Activated CD8-positive, alpha-beta T cell treated with anti-CD3 and anti-CD28 coated beads for 36 hours (primary cell): ENCODE measurements around the gene CPN1. TPM values are rescaled to one million over a fixed set of nuclear protein-coding genes. Genes with fewer than 3 reads are reported as not detected.
"Not testable (repeated sequence)": the region's sequence is repeated elsewhere in the genome, so short reads cannot be mapped to it uniquely, and the experiment has no call there.

Source experiments
- ATAC-seq: fragments of 200-7000 bp; cut with Tn5 transposase; one replicate; pipeline ENCODE4 v1.10.0; 2021; ENCODE audit warnings: mild to moderate bottlenecking, moderate library complexity
- CTCF ChIA-PET: fragments of 350-600 bp; sonication (Branson Sonifier 250); formaldehyde crosslinking; loops from one replicate; lab custom pipeline; 2021; ENCODE audit warnings: antibody characterized with exemption; lab: Charles Lee
- POLR2A ChIA-PET: fragments of 350-600 bp; sonication (Branson Sonifier 250); formaldehyde crosslinking; loops from one replicate; lab custom pipeline; 2021; ENCODE audit warnings: antibody characterized with exemption; lab: Charles Lee
- DNase-seq: peaks from one replicate; pipeline ENCODE4 v3.0.0-alpha.2; 2020
- H3K27ac Mint-ChIP-seq: one replicate; pipeline ENCODE4 v1.8.0; 2021; ENCODE audit warnings: mild to moderate bottlenecking, mixed read lengths
- H3K27me3 Mint-ChIP-seq: one replicate; pipeline ENCODE4 v1.8.0; 2021; ENCODE audit warnings: mixed read lengths
- H3K36me3 Mint-ChIP-seq: one replicate; pipeline ENCODE4 v1.8.0; 2021; ENCODE audit warnings: low read depth, mixed read lengths
- H3K4me1 Mint-ChIP-seq: one replicate; pipeline ENCODE4 v1.8.0; 2021; ENCODE audit warnings: low read depth, mixed read lengths
- H3K4me3 Mint-ChIP-seq: one replicate; pipeline ENCODE4 v1.8.0; 2021; ENCODE audit warnings: mild to moderate bottlenecking, moderate library complexity, mixed read lengths
- H3K9me3 Mint-ChIP-seq: one replicate; pipeline ENCODE4 v1.8.0; 2021; ENCODE audit warnings: mixed read lengths
- CTCF ChIP-seq: fragments of 200-600 bp; IDR thresholded peaks from one replicate; pipeline ENCODE4 v1.8.0; 2022; ENCODE audit warnings: antibody characterized with exemption, mild to moderate bottlenecking
- intact Hi-C: fragments of 100-400 bp; cut with micrococcal nuclease; formaldehyde crosslinking; loops from one replicate; pipeline ENCODE4 v1.10.0; 2022
- total RNA-seq, 2 experiments: library from RNA; stranded (reverse); gene quantifications; one replicate each; pipeline ENCODE4 v1.2.3, GENCODE V29; 2021

The CPN1 gene
- total RNA-seq, 2 experiments from 2014 or later: not detected

GRCh38 chr10:100014071-100014762, 67.5 kb downstream of the CPN1 start:
- Mint-ChIP-seq H3K36me3 (no peaks in the 10 kb centered on the region), H3K9me3 (no peaks in the 10 kb centered on the region), H3K27ac (no peak overlapping the region), H3K27me3 (no peaks in the 10 kb centered on the region), H3K4me3 (no peak overlapping the region), H3K4me1 (peaks cover 10% of the 10 kb centered on the region)
- intact Hi-C loops: loop anchor here (10.0 kb wide), 1 partner anchor 169 kb away; no protein-coding TSS in a partner anchor
- ChIA-PET CTCF (interaction anchor here (4.9 kb wide), 1 partner anchor 169 kb away, joined by 25 read pairs; no protein-coding TSS in a partner anchor), POLR2A (interaction anchor here (0.7 to 1.2 kb wide), 2 partner anchors 9 to 395 kb away, joined by 3 read pairs; no protein-coding TSS in a partner anchor)
- DNase-seq (no peak), ATAC-seq (no peak)
- no peak for TF ChIP-seq CTCF

GRCh38 chr10:100013621-100014020, 68.0 kb downstream of the CPN1 start:
- Mint-ChIP-seq H3K27me3 (no peaks in the 10 kb centered on the region), H3K27ac (no peak overlapping the region), H3K4me1 (peaks cover 16% of the 10 kb centered on the region), H3K4me3 (no peak overlapping the region), H3K9me3 (no peaks in the 10 kb centered on the region), H3K36me3 (no peaks in the 10 kb centered on the region)
- POLR2A ChIA-PET: interaction anchor here (0.6 to 1.2 kb wide), 3 partner anchors 9 to 893 kb away, joined by 3 read pairs; no protein-coding TSS in a partner anchor
- ATAC-seq: no peak
- no peak for DNase-seq
- intact Hi-C loops: loop anchor here (10.0 kb wide), 1 partner anchor 169 kb away; no protein-coding TSS in a partner anchor
- TF ChIP-seq CTCF: no peak
- CTCF ChIA-PET: interaction anchor here (4.9 kb wide), 1 partner anchor 168 kb away, joined by 25 read pairs; no protein-coding TSS in a partner anchor

GRCh38 chr10:100011906-100012305, 69.8 kb downstream of the CPN1 start:
- H3K36me3 Mint-ChIP-seq, DNase-seq, H3K9me3 Mint-ChIP-seq, H3K27ac Mint-ChIP-seq, H3K27me3 Mint-ChIP-seq, ATAC-seq, POLR2A ChIA-PET, H3K4me3 Mint-ChIP-seq: not testable (repeated sequence)
- intact Hi-C loops: loop anchor here (10.0 kb wide), 1 partner anchor 167 kb away; no protein-coding TSS in a partner anchor
- CTCF ChIA-PET: interaction anchor here (0.6 to 4.9 kb wide), 3 partner anchors 33 to 166 kb away, joined by 3 to 25 read pairs (median 15); no protein-coding TSS in a partner anchor
- peaks cover 31% of the 10 kb centered on the region for H3K4me1 Mint-ChIP-seq

GRCh38 chr10:100009793-100010676, 71.6 kb downstream of the CPN1 start, which contains the start of gene DNMBP:
TSS of gene DNMBP (minus strand) at chr10:100009947. CDS start at chr10:99972124, 37,823 bp downstream.
- H3K4me1 Mint-ChIP-seq: peaks cover 46% of the 10 kb centered on the region
- no peaks in the 10 kb centered on the region for H3K27me3 Mint-ChIP-seq
- DNase-seq (peak; percentile 87), ATAC-seq (peak; percentile 92)
- no peak within 1 kb of the TSS for H3K27ac Mint-ChIP-seq
- no peaks in the 10 kb centered on the region for H3K36me3 Mint-ChIP-seq
- CTCF ChIA-PET: interaction anchor here (0.6 to 6.4 kb wide), 34 partner anchors 9 to 277 kb away, joined by 3 to 83 read pairs (median 4); no protein-coding TSS in a partner anchor
- H3K9me3 Mint-ChIP-seq: no peaks in the 10 kb centered on the region
- POLR2A ChIA-PET: interaction anchor here (0.9 to 1.5 kb wide), 2 partner anchors 10 to 16 kb away, joined by 4 to 5 read pairs; no protein-coding TSS in a partner anchor
- intact Hi-C loops: loop anchor here (10.0 kb wide), 1 partner anchor 165 kb away; no protein-coding TSS in a partner anchor
- TF ChIP-seq CTCF: peak; percentile 73
- peak within 1 kb of the TSS; percentile 82 for H3K4me3 Mint-ChIP-seq
